ENCODE data around the gene DTNBP1.

DNA sequence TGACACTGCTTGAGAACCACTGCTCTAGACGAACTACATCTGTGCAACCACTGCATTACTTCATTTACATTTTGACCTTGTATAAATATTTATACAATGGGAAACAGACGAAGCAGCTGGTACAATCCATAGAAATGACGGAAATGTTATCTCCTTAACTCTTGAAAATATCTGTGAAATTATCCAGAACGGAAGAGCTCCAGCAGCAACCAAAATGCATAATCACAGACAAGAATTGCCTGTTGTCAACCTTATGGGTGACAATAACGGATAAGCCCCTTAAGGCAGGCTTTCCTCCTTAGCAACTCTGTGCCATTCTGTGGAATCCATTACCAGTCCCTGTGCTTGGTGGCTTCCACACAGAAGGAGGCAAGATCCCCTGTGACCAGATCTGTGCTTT is 115.4 kb downstream of the DTNBP1 start:
- TF ChIP-seq, protein P1, sequence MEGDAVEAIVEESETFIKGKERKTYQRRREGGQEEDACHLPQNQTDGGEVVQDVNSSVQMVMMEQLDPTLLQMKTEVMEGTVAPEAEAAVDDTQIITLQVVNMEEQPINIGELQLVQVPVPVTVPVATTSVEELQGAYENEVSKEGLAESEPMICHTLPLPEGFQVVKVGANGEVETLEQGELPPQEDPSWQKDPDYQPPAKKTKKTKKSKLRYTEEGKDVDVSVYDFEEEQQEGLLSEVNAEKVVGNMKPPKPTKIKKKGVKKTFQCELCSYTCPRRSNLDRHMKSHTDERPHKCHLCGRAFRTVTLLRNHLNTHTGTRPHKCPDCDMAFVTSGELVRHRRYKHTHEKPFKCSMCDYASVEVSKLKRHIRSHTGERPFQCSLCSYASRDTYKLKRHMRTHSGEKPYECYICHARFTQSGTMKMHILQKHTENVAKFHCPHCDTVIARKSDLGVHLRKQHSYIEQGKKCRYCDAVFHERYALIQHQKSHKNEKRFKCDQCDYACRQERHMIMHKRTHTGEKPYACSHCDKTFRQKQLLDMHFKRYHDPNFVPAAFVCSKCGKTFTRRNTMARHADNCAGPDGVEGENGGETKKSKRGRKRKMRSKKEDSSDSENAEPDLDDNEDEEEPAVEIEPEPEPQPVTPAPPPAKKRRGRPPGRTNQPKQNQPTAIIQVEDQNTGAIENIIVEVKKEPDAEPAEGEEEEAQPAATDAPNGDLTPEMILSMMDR (conservative IDR thresholded peaks at IDR 0.05; ENCODE audit: low read depth, low read length), result no peak
- TF ChIP-seq EZH2 (IDR thresholded peaks at IDR 0.05; ENCODE audit: borderline replicate concordance, low read depth, low read length, poor library complexity, severe bottlenecking), result no peak

Data from A673 (cell line).